H54 (cell line): ENCODE data around the gene SDHB.

Experiments
- DNase-seq: peaks from one replicate; pipeline ENCODE4 v3.0.0; 2011; ENCODE audit warnings: low spot score, mixed read lengths; ENCODE audit not compliant: insufficient read length
- FAIRE-seq: peaks from 3 replicates; lab custom pipeline; 2011; peaks lifted over from hg19 to GRCh38; lab: Jason Lieb, UNC
- POLR2A ChIP-seq: IDR thresholded peaks from 2 replicates; pipeline ENCODE4 v1.6.1; 2011; ENCODE audit warnings: low read depth, mild to moderate bottlenecking, low read length

SDHB gene

DNA sequence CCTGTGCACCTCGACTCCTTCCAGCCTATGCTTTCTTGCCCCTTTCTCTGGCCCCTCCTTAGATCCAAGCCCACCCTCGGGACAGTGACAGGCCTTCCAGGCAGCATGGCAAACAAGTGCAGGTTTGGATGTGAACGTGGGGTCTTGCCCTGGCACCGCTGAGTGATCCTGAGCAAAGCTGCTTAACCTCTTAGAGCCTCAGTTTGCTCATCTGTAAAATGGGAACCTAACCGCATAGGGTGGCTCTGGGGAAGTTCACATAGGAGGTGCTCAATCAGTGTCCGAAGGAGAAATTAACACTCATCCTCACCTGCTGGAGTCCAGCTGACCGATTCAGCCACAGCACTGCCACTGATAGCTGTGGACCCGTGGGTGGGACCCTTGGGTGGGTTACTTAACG lies 80.6 kb downstream of the SDHB start:
- no peak for TF ChIP-seq POLR2A
- no peak for FAIRE-seq
- DNase-seq, result no peak

DNA sequence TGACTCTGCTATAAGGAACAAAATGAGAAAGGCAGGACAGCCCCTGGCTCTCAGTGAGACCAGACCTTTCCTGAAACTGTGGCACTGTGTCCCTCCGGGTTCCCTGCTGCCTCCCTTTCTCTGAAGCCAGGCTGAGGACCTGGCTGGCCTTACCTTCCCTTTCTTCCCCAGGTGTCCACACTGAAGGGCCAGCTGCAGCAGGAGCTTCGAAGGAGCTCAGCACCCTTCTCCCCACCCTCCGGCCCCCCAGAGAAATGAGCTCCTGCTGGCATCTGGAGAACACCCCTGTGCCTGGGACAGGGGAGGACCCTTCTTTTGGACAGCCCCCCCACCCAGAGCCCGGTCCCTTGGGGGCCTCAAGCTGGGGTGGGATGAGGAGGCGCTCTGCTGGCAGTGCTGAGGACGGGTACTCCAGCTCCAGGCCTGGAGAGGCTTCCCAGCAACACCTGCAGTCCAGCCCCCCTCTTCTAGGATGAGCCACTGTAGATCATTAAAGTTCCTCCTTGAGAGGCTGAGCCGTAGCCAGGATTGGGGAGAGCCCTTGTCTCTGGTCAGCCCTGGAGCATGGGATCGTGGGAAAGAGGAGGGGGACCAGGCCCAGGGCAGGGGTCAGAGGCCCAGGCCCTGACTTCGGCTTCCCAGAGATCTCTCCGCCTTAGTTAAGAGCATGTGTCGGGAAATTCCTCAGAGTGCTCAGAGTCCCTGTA lies 81.5 kb downstream of the SDHB start:
- TF ChIP-seq POLR2A, result no peak
- FAIRE-seq (no peak), DNase-seq (no peak)

- no peak for TF ChIP-seq POLR2A
- DNase-seq (no peak), FAIRE-seq (no peak)
Measured at GRCh38 chr1:16971341-16972188, 82.3 kb downstream of the SDHB start.

DNA sequence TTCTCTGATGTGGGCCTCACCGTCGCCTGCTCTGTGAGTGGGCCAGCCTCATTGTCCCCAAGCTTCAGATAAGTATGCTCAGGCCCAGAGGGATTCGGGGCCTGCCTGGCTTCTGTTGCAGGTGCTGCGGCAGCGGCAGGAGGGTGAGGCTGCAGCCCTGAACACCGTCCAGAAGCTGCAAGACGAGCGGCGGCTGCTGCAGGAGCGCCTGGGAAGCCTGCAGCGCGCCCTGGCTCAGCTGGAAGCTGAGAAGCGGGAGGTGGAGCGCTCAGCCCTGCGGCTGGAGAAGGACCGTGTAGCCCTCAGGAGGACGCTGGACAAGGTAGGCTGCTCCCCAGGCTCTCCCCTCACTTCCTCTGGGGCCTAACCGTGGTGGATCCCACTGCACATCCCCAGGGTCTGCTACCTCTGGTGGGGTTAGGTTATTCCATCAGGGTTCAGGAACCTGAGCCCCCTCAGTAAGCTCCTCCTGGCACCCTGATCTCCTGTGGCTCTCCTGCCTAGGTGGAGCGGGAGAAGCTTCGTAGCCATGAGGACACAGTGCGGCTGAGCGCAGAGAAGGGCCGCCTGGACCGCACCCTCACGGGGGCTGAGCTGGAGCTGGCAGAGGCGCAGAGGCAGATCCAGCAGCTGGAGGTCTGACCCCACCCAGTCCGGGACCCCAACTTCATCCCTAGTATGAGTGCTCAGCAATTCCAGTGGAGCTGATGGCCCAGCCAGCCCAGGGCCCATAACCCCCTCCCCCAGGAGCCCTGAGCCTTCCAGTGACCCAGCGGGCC lies 83.5 kb downstream of the SDHB start:
- FAIRE-seq, result no peak
- TF ChIP-seq POLR2A, result no peak
- no peak for DNase-seq

- DNase-seq, result no peak
- no peak for TF ChIP-seq POLR2A
- no peak for FAIRE-seq
Measured at GRCh38 chr1:16969651-16970050, 84.2 kb downstream of the SDHB start.

GRCh38 chr1:16969057-16969611 lies 84.7 kb downstream of the SDHB start:
- FAIRE-seq (no peak), DNase-seq (no peak)
- TF ChIP-seq POLR2A, result no peak
